Measurements from ENCODE around the gene SMNDC1.

The SMNDC1 gene

GRCh38 chr10:110241841-110242240 lies 62.9 kb downstream of the SMNDC1 start:
- no peaks in the 10 kb centered on the region for H3K4me1 ChIP-seq (ENCODE audit: insufficient read depth, low read length)
- H2AFZ ChIP-seq (ENCODE audit: low read depth, low read length) = no peak overlapping the region
- DNase-seq (no peak), ATAC-seq (ENCODE audit: insufficient read depth, low read depth) (no peak)
- H3K4me2 ChIP-seq (ENCODE audit: insufficient read depth, low read length) = no peak overlapping the region
- TF ChIP-seq, protein P1, sequence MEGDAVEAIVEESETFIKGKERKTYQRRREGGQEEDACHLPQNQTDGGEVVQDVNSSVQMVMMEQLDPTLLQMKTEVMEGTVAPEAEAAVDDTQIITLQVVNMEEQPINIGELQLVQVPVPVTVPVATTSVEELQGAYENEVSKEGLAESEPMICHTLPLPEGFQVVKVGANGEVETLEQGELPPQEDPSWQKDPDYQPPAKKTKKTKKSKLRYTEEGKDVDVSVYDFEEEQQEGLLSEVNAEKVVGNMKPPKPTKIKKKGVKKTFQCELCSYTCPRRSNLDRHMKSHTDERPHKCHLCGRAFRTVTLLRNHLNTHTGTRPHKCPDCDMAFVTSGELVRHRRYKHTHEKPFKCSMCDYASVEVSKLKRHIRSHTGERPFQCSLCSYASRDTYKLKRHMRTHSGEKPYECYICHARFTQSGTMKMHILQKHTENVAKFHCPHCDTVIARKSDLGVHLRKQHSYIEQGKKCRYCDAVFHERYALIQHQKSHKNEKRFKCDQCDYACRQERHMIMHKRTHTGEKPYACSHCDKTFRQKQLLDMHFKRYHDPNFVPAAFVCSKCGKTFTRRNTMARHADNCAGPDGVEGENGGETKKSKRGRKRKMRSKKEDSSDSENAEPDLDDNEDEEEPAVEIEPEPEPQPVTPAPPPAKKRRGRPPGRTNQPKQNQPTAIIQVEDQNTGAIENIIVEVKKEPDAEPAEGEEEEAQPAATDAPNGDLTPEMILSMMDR (IDR thresholded peaks at IDR 0.05; ENCODE audit: borderline replicate concordance, extremely low read depth, low read length, poor library complexity, severe bottlenecking) = no peak
- no peak for TF ChIP-seq EZH2 (IDR thresholded peaks at IDR 0.05; ENCODE audit: borderline replicate concordance, low read depth, low read length, severe bottlenecking)
- peaks cover 11% of the 10 kb centered on the region; the same call in 1 of the 2 replicates for H3K36me3 ChIP-seq (ENCODE audit: insufficient read depth, low read length)
- H3K9ac ChIP-seq (ENCODE audit: low read depth, low read length) = no peak overlapping the region
- H3K79me2 ChIP-seq (ENCODE audit: insufficient read depth, low read length) = no peaks in the 10 kb centered on the region
- no peak overlapping the region for H3K27ac ChIP-seq (ENCODE audit: low read length)
- no peaks in the 10 kb centered on the region for H3K9me3 ChIP-seq (ENCODE audit: insufficient read depth, low read length, severe bottlenecking)
- no peaks in the 10 kb centered on the region for H4K20me1 ChIP-seq (ENCODE audit: insufficient read depth, low read length)
- no peak overlapping the region for H3K4me3 ChIP-seq (ENCODE audit: low read depth in 1 of 2, low read length in 2 of 2)
- H3K27me3 ChIP-seq (ENCODE audit: insufficient read depth, low read length, poor library complexity) = no peaks in the 10 kb centered on the region

DNA sequence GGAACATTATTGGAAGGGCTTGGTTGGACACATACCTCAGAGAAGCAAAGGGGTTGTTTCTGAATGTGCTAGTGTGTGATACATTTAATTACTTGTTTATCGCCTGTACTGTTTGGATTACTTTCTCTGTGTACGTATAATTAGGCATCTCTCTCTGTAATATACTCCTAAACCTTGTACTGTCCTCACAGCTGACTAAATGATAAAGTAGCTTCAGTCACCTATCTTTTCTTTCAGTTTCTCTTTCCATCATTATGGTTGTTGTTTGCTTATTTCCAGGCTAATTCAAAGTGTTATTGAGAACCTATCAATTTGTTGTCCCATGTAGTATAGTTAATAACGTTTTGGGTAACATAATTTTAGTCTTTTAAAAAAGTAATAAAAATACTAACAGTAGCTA lies 63.3 kb downstream of the SMNDC1 start:
- H3K9me3 ChIP-seq (ENCODE audit: insufficient read depth, low read length, severe bottlenecking) = no peaks in the 10 kb centered on the region
- H3K79me2 ChIP-seq (ENCODE audit: insufficient read depth, low read length) = no peaks in the 10 kb centered on the region
- no peak overlapping the region for H3K4me3 ChIP-seq (ENCODE audit: low read depth in 1 of 2, low read length in 2 of 2)
- no peak overlapping the region for H3K4me2 ChIP-seq (ENCODE audit: insufficient read depth, low read length)
- H4K20me1 ChIP-seq (ENCODE audit: insufficient read depth, low read length) = no peaks in the 10 kb centered on the region
- ATAC-seq (ENCODE audit: insufficient read depth, low read depth) (no peak), DNase-seq (no peak)
- H3K4me1 ChIP-seq (ENCODE audit: insufficient read depth, low read length) = no peaks in the 10 kb centered on the region
- no peak for TF ChIP-seq EZH2 (IDR thresholded peaks at IDR 0.05; ENCODE audit: borderline replicate concordance, low read depth, low read length, severe bottlenecking)
- TF ChIP-seq, protein P1 (IDR thresholded peaks at IDR 0.05; ENCODE audit: borderline replicate concordance, extremely low read depth, low read length, poor library complexity, severe bottlenecking) = no peak
- H3K27ac ChIP-seq (ENCODE audit: low read length) = no peak overlapping the region
- no peak overlapping the region for H2AFZ ChIP-seq (ENCODE audit: low read depth, low read length)
- H3K9ac ChIP-seq (ENCODE audit: low read depth, low read length) = no peak overlapping the region
- H3K36me3 ChIP-seq (ENCODE audit: insufficient read depth, low read length) = peaks cover 10% of the 10 kb centered on the region; the same call in 1 of the 2 replicates
- no peaks in the 10 kb centered on the region for H3K27me3 ChIP-seq (ENCODE audit: insufficient read depth, low read length, poor library complexity)
